GM21367 (cell line): ENCODE results near the gene DZIP1L.

Experiments used
- ATAC-seq: cut with Tn5 transposase; IDR thresholded peaks from one replicate; pipeline ENCODE4 v1.9.1; 2021; ENCODE audit not compliant: unreplicated experiment

Gene DZIP1L

DNA sequence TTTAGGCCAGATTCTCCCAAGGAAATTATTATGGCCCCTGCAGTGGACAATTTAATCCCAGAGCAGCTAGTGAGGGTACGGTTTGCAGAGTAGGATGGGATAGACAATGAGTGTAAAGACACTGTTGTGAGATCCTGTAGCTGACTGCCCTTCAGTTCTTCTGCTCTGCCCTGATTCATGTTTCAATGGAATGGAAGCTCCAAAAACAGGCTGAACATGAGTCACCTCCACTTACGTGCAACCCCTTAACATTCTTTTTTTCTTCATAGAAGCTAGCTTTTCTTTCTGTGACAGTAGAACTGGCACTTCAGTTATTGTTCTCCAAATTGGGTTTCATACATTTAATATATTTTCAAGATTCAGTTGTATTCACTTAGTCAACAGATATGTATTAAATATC, 73.4 kb downstream of the DZIP1L start:
- ATAC-seq = no peak

- ATAC-seq = no peak
Measured at GRCh38 chr3:138038725-138039462, 76.5 kb downstream of the DZIP1L start.

GRCh38 chr3:138036572-138036971, 78.8 kb downstream of the DZIP1L start:
- ATAC-seq = no peak

DNA sequence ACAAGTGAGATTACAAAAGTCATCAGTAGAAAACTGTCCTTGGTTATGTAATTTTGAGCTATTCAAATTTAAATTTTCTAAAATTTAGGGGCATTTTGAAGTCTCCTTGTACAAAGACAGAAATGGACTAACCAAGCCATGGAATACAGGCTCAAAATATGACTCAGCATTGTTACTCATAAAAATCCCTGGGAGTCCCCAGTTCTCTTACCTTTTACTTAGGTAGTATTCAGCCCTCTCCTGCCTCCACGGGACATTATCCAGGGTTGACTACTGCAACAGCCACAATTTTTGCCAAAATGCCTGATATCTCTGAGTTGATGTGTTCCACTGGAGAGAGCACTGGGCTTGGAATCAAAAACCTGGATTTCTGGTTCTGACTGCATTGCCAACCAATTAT, 80.5 kb downstream of the DZIP1L start:
- no peak for ATAC-seq

- ATAC-seq = no peak
Measured at GRCh38 chr3:138033202-138033691, 82.2 kb downstream of the DZIP1L start.

- ATAC-seq = no peak
Measured at GRCh38 chr3:138032567-138032966, 82.8 kb downstream of the DZIP1L start.

DNA sequence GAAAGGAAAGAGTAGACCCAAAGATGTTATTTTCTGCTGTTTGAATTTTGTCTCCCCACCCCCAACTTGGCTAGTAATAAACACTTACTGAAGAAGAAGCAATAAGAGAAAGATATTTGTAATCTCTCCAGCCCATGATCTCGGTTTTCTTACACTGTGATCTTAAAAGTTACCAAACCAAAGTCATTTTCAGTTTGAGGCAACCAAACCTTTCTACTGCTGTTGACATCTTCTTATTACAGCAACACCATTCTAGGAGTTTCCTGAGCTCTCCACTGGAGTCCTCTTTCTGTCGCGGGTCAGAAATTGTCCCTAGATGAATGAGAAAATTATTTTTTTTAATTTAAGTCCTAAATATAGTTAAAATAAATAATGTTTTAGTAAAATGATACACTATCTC, 83.9 kb downstream of the DZIP1L start:
- no peak for ATAC-seq

GRCh38 chr3:138030734-138031280, 84.6 kb downstream of the DZIP1L start:
- no peak for ATAC-seq

DNA sequence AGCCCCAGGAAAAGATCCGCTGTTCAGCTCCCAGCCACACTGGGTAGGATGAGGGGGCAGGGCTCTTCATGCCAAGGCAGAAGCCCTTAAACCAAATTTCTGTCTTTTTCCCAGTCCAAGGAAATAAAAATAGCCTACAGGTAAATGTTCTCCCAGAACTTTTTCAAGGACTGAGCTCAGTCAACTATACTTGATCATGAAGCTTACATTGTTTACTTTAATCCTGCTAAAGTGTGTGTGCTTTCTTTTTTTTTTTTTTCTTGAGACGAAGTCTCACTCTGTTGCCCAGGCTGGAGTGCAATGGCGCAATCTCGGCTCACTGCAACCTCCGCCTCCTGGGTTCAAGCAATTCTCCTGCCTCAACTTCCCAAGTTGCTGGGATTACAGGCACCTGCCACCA, 87.6 kb downstream of the DZIP1L start:
- ATAC-seq = no peak

DNA sequence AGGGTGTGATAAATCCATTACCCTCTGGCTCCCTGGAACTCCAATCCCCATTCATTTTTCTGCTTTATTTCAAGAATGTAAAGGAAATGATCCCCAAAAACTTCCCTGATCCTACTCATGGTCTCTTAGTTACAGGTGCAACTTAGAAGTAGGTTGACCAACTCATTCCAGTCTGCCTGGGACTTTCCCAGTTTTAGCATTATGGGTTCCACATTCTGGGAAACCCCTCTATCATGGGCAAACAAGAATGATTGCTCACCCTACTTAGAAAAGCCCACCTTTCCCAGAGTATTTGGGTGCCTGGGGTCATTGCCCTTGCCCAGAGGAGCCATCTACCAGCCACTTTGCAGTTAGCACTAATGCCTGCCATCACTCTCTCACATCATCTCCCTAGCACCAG, 89.9 kb downstream of the DZIP1L start:
- no peak for ATAC-seq

- ATAC-seq = no peak
Measured at GRCh38 chr3:138023754-138024153, 91.7 kb downstream of the DZIP1L start.

- ATAC-seq = no peak
Measured at GRCh38 chr3:138019281-138020069, 95.9 kb downstream of the DZIP1L start.

- no peak for ATAC-seq
Measured at GRCh38 chr3:138016065-138016464, 99.3 kb downstream of the DZIP1L start.

GRCh38 chr3:138012526-138012925, 102.9 kb downstream of the DZIP1L start:
- ATAC-seq = no peak
